Measurements from ENCODE around the gene AMFR.

The AMFR gene

GRCh38 chr16:56347670-56348069 is 77.7 kb downstream of the AMFR start:
- no peak for DNase-seq (ENCODE audit: low read depth, low spot score)

DNA sequence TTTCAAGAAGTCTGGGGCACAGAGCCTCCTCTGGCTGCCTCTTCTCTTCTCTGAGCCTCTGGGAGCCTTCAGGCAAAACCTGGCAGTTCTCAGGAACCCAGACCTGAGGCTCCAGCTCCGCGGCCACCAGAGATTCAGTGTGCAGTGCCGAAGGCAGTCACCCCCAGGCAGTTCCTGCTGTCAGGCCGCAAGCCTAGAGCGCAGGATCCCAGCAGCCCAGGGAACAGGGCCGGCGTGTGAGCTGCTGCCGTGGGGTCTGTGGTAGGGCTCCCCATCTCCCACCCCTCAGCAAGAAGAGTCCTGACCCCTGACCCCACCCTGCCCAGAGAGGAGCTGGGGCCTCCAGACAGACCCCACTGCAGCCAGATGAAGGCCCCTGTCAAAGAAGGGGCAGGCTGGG is 78.2 kb downstream of the AMFR start:
- DNase-seq (ENCODE audit: low read depth, low spot score) = no peak

GRCh38 chr16:56346131-56346890 is 79.0 kb downstream of the AMFR start:
- DNase-seq (ENCODE audit: low read depth, low spot score) = no peak

DNA sequence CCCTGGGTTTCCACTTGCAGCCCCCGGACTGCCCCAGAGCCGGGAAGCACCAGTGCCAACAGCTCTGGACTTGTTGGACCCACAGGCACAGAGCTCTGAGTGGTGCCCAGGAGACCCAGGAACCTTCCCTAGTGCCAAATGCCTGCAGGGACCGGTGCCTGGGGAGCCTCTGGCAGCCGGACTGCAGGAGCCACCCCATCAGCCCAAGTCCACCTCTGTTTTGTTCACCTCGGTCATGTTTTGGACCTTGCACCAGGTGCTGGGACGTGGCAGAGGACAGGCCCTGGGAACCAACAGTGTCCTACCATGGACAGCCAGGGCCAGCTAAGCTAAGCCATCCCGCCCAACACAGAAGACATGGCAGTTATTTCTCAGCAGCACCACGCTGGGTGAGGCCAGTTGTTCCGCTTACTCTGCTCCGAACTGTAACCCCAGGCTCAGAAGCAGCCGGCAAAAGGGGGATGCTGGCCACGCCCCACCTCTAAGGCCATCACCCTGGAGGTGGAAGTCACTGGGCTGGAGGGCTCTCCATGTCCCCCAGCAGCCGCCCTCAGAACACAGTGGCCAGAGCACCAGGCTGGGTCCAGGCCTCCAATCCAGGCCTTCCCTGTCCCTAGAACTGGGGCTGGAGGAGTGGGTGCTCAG is 79.8 kb downstream of the AMFR start:
- no peak for DNase-seq (ENCODE audit: low read depth, low spot score)

GRCh38 chr16:56344518-56345405 is 80.6 kb downstream of the AMFR start:
- no peak for DNase-seq (ENCODE audit: low read depth, low spot score)

DNA sequence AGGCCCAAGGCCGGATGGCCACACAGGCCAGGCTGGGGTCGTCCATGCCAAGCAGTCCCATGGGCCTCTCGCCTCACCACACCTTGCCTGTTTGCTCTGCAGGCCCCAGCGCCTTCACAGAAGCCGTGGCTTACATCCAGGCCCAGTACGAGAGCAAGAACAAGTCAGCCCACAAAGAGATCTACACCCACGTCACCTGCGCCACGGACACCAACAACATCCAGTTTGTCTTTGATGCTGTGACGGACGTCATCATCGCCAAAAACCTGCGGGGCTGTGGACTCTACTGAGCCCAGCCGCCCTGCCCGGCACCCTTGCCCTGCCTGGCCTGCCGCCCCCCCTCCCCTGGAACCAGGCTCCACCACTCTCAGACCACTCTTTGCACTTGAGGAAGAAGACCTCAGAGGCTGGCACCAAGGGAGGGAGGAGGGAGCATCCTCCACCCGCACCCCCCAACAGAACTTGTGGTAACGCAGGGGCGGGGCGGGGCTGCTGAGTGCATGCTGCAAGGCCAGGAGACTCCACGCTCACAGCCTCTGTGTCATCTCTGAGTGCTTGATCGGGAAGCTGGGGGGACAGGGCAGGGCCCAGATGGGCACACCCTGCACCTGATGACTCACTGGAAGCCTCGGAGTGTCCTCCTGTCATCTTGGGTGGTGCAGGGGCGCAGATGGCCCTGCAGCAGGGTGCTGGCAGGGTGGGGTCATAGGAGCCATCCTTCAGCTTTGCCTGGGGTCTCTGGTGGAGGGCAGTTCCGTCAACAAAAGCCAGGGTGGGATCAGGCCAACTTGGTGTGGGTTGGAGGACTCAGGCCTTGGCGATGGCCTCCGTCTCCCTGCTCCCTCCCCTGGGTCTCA is 81.5 kb downstream of the AMFR start:
- no peak for DNase-seq (ENCODE audit: low read depth, low spot score)

DNA sequence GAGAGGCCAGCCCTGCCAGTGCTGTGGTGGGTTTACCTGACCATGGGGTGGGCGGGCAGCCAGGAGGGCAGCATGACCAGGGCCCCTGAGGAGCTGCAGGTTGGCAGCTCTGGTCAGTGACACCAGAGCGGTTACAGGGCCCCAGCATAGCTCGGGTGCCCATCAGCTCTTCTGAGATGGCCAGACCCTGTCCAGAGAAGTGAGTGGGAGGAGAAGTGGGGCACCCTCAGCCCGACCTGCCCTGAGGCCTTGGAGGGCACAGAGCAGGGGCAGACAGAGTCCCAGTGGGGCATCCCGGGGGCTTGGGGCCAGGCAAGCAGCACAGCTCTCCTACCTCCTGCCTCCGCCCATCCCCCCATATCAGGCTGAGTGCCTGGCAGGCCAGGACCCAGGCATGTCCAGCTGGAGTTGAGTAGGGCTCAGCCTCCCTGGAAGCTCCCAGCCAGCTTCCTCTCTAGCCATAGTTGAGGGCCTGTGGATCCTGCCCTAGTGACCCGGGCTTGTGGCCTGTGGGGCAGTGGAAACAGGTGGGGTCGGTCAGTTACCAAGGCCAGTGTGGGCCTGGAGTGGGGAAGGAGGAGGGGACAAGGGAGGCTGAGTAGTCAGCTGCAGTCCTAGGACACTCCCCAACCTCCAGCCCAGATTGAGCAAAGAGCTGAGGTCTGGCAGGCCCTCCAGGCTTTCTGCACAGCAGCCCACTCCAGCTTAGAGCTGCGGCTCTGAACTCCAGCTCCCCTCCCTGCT is 83.5 kb downstream of the AMFR start:
- DNase-seq (ENCODE audit: low read depth, low spot score) = no peak

DNA sequence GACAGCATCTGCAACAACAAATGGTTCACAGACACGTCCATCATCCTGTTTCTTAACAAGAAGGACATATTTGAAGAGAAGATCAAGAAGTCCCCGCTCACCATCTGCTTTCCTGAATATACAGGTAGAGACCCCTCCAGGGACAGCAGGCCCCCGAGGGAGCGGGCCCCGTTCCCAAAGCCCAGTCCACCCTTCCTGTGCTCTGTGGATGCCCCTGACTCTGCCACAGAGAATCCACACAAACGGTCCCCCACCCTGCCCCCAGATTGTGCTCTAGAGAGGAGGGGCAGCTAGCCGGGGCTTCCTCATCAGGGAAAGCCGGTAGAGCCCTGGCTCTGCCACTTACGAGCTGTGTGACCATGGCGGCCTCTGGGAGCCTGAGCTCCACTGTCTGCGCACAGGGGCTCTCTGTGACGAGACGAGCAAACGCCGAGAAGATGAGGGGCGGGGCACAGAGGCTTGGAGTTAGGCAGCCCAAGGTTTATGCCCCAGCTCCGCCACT is 84.4 kb downstream of the AMFR start:
- no peak for DNase-seq (ENCODE audit: low read depth, low spot score)

DNA sequence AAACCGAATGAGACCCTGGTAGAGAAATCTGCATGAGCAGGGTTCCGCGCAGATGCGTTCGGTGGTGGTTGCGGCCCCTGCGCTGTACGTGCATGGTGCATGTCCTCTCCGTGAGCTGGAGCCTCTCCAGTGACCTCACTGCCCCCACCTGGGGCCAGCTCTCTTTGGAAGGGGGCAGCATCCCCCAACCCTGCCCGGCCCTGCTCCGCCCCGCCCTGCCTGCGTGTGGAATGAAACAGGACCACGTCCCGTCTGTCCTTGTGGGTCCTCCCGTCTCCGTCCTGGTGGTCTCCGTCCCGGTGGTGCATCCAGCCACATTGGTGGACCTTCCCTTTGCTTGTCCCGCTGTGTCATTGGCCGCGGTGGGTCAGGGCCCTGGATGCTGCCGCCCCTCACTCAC is 84.9 kb downstream of the AMFR start:
- no peak for DNase-seq (ENCODE audit: low read depth, low spot score)

GRCh38 chr16:56339431-56340195 is 85.7 kb downstream of the AMFR start:
- DNase-seq (ENCODE audit: low read depth, low spot score) = no peak

DNA sequence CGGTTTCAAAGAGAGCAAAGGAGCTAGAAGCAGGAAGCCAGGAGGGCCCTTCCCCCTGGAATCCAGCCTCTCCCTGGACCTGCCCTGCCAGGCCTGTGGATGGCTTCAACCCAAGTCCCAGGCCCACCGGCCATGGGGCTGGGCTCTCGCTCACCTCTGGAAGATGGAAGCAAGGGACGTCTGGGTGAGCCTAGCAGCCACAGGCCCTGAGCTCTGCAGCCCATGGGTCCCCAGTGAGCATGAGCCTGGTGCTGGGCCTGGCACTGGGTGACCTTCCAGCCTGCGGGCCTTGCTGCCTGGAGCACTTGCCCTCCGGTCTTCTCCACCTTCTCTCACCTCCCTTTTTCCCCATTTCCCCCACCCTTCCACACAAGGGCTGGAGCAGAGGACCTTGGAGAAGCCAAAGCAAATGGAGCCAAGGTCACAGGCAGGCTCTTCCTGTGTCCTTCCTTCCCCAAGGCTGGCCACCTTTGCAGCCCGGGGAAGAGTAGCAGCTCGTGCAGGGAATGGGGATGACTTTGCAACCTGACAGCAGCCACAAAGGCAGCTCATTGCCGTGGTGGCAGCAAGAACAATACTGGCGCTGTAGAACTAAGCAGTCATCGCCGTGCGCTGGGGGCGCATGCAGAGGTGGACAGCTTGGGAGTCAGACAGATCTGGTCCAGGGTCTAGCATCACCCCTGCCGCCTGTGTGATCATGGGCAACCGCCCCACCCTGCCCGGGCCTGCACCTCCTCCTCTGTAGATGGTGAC is 86.6 kb downstream of the AMFR start:
- no peak for DNase-seq (ENCODE audit: low read depth, low spot score)

DNA sequence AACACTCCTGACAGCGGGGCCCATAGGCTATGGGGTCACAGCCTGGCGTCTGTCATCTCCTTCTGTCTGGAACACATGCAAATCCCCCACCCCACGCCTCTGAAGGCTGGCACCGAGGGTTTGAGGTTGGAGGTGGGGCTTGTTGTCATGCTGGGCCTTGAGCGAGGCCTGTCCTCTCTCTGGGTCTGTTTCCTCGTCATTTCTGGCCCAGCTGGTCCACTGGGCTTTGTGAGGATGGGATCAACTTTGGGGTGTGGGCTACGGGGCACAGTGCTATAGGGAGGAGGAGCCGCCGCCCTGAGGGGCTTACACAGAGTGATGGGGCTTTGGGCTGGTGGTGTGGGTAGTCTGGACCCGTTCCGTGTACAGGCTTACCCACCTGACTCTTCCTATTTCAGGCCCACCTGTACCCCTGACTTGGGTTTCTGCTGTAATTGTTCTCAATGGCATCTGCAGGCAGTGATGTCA is 87.5 kb downstream of the AMFR start:
- no peak for DNase-seq (ENCODE audit: low read depth, low spot score)

GRCh38 chr16:56337131-56337857 is 88.1 kb downstream of the AMFR start:
- DNase-seq (ENCODE audit: low read depth, low spot score) = no peak

GRCh38 chr16:56336711-56337110 is 88.6 kb downstream of the AMFR start:
- no peak for DNase-seq (ENCODE audit: low read depth, low spot score)

DNA sequence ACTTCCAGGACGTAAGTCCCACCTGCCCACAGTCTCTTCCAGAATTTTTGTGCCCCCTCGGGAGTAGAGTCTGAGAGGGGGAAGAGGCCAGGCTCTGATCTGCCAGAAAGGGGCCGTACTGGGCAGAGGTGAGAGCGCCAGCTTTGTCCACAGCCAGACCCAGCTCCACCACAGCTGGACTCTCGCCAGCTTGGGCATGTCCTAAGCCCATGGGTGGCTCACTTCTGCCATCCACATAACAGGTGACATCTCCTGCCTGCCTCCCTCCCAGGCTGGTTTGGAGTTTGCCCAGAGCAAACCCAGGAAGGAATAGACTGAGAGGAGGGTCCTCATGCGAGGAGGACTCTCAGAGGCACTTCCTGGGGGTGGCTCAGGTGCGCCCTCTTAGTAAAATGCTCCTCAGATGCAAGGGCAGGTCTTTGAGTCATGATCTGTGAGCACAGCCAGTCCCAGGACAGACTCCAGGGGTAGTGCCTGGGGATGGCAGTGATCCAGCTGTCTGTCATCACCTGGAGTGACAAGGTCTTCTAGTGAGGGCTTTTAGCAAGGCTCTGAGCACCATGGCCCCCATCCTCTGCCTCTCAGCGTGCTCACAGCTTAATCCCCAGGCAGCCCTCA is 89.2 kb downstream of the AMFR start:
- no peak for DNase-seq (ENCODE audit: low read depth, low spot score)

DNA sequence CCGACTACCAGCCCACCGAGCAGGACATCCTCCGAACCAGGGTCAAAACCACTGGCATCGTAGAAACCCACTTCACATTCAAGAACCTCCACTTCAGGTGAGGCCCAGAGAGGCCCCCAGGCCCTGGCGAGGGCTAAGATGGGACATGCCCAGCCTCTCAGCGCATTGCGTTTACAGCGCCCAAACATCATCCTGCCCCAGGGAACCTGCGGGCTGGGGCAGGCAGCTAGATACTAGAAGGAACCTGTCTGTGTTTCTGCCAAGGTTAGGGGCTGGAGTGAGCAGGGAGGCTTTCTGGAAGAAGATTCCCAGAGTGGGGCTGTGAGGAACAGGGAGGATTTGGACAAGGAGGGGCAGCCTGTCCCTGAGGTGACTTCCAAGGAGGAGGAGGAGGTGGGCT is 90.6 kb downstream of the AMFR start:
- no peak for DNase-seq (ENCODE audit: low read depth, low spot score)

DNA sequence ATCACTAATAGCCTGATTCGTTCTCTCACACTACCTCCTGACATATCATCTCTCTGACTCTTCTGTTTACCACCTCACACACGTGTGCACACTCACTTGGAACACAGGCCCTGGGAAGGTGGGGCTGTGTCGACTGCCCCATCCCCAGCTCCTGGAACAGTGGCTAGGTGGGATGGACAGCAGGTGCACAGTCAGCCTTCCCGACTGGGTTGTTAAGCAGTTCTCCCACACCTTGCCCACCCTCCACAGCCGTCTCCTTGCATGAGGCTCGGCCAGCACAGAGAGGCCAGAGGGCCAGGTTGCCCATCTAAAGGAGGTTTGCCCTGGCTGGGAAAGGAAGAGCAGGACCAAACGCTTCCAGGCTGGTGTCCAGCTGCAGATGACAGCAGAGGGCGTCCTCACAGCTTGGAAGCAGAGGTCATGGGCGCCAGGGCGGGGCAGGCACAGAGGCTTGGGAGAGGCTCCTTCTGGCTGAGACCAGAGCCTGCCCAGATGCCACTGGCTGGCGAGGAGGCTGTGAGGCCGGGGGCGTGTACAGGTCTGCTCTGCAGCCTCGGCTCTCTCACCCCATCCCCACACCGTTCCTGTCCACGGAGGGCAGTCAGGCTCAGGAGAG is 92.8 kb downstream of the AMFR start:
- DNase-seq (ENCODE audit: low read depth, low spot score) = no peak

All from smooth muscle cell of the brain vasculature (primary cell).